Osteoblast (primary cell): ENCODE results near the gene AFAP1. TPM values are rescaled to one million over a fixed set of nuclear protein-coding genes. Genes with fewer than 3 reads are reported as not detected.

ENCODE experiments used
- DNase-seq: peaks from one replicate; pipeline ENCODE4 v3.0.0; 2011; ENCODE audit warnings: low spot score, mixed read lengths; ENCODE audit not compliant: insufficient read length; ENCODE audit errors: missing footprints
- H2AFZ ChIP-seq: 2 replicates; pipeline ENCODE4 v1.6.0; 2011; ENCODE audit warnings: mild to moderate bottlenecking, low read length
- H3K27ac ChIP-seq: 2 replicates; pipeline ENCODE4 v1.5.1; 2011; ENCODE audit warnings: mild to moderate bottlenecking, low read depth, low read length, moderate library complexity
- H3K27me3 ChIP-seq: 2 replicates; pipeline ENCODE4 v1.6.0; 2012; ENCODE audit warnings: mild to moderate bottlenecking, control low read depth, inconsistent platforms, low read length, moderate library complexity; ENCODE audit not compliant: insufficient read depth
- H3K36me3 ChIP-seq: 2 replicates; pipeline ENCODE4 v1.5.1; 2011; ENCODE audit warnings: mild to moderate bottlenecking, low read length, control low read depth, moderate library complexity; ENCODE audit not compliant: insufficient read depth
- H3K4me1 ChIP-seq: 2 replicates; pipeline ENCODE4 v1.5.1; 2011; ENCODE audit warnings: mild to moderate bottlenecking, low read length, control low read depth, moderate library complexity; ENCODE audit not compliant: insufficient read depth
- H3K4me2 ChIP-seq: 2 replicates; pipeline ENCODE4 v1.6.0; 2011; ENCODE audit warnings: mild to moderate bottlenecking, low read length; ENCODE audit not compliant: insufficient read depth
- H3K4me3 ChIP-seq: fragments of 200-600 bp; sonication (generic); 3 replicates; pipeline ENCODE4 v1.5.1; 2012; ENCODE audit warnings: mild to moderate bottlenecking, low read length, inconsistent platforms; ENCODE audit not compliant: insufficient read depth
- H3K79me2 ChIP-seq: 2 replicates; pipeline ENCODE4 v1.6.0; 2012; ENCODE audit warnings: mild to moderate bottlenecking, low read length, control low read depth, inconsistent platforms; ENCODE audit not compliant: insufficient read depth
- H3K9me3 ChIP-seq: 2 replicates; pipeline ENCODE4 v1.5.1; 2011; ENCODE audit warnings: low read depth, low read length, control low read depth
- H4K20me1 ChIP-seq: 2 replicates; pipeline ENCODE4 v1.6.0; 2012; ENCODE audit warnings: mild to moderate bottlenecking, low read length, control low read depth; ENCODE audit not compliant: insufficient read depth
- total RNA-seq: library from RNA; depleted of rRNA; stranded (reverse); fragments of >200 nt; gene quantifications from 2 replicates; pipeline ENCODE4 v1.2.3, GENCODE V29; 2012
- TF ChIP-seq, protein P1 (sequence below): IDR thresholded peaks from 2 replicates; pipeline ENCODE4 v1.5.1; 2011; ENCODE audit warnings: mild to moderate bottlenecking, low read depth, low read length, moderate library complexity; ENCODE audit errors: extremely low read depth

Gene AFAP1
- total RNA-seq, 1 donor, result 101 TPM

DNA sequence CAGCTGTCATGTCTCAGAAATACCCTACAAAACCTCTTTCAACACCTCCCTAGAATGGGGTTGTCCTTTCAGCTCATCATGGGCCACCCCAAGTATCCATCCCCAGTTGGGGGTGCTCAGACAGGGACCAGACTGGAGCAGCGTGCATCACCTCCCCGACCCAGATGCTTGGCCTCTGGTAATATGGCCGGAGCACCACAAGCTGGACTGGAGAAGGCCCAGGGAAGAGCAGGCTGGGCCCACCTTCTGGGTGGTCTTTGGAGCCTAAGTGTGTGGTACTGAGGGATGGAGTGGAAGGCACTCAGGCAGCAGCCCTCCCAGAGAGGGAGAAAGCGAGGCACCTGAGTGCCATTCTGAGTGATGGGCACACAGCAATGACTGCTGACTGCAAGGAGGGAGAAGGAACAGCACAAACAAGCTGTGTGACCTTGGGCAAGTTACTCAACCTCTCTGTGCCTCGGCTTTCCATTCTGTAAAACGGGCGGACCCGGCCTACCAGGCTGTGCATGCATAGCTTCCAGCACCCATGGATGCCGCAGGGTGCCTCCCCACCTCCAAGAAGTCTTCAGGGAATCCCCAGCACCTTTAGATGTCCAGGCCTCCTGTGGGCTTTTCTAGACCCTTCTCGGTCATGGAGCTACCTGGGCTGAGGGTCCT lies 228.2 kb downstream of the AFAP1 start:
- H3K27ac ChIP-seq, result no peak overlapping the region
- no peaks in the 10 kb centered on the region for H3K79me2 ChIP-seq
- no peaks in the 10 kb centered on the region for H4K20me1 ChIP-seq
- no peaks in the 10 kb centered on the region for H3K27me3 ChIP-seq
- no peaks in the 10 kb centered on the region for H3K9me3 ChIP-seq
- no peaks in the 10 kb centered on the region for H3K36me3 ChIP-seq
- no peak overlapping the region for H2AFZ ChIP-seq
- no peak overlapping the region for H3K4me2 ChIP-seq
- DNase-seq, result no peak
- H3K4me3 ChIP-seq, result no peak overlapping the region
- TF ChIP-seq, protein P1, sequence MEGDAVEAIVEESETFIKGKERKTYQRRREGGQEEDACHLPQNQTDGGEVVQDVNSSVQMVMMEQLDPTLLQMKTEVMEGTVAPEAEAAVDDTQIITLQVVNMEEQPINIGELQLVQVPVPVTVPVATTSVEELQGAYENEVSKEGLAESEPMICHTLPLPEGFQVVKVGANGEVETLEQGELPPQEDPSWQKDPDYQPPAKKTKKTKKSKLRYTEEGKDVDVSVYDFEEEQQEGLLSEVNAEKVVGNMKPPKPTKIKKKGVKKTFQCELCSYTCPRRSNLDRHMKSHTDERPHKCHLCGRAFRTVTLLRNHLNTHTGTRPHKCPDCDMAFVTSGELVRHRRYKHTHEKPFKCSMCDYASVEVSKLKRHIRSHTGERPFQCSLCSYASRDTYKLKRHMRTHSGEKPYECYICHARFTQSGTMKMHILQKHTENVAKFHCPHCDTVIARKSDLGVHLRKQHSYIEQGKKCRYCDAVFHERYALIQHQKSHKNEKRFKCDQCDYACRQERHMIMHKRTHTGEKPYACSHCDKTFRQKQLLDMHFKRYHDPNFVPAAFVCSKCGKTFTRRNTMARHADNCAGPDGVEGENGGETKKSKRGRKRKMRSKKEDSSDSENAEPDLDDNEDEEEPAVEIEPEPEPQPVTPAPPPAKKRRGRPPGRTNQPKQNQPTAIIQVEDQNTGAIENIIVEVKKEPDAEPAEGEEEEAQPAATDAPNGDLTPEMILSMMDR, result no peak
- H3K4me1 ChIP-seq, result no peaks in the 10 kb centered on the region

- Histone ChIP-seq H3K4me1 (no peaks in the 10 kb centered on the region), H3K36me3 (no peaks in the 10 kb centered on the region), H3K4me3 (no peak overlapping the region), H3K79me2 (no peaks in the 10 kb centered on the region), H3K4me2 (no peak overlapping the region), H2AFZ (no peak overlapping the region), H4K20me1 (no peaks in the 10 kb centered on the region), H3K9me3 (no peaks in the 10 kb centered on the region), H3K27me3 (no peaks in the 10 kb centered on the region), H3K27ac (no peak overlapping the region)
- no peak for DNase-seq
- TF ChIP-seq, protein P1, result no peak
Measured at GRCh38 chr4:7710576-7711306, 228.9 kb downstream of the AFAP1 start.

DNA sequence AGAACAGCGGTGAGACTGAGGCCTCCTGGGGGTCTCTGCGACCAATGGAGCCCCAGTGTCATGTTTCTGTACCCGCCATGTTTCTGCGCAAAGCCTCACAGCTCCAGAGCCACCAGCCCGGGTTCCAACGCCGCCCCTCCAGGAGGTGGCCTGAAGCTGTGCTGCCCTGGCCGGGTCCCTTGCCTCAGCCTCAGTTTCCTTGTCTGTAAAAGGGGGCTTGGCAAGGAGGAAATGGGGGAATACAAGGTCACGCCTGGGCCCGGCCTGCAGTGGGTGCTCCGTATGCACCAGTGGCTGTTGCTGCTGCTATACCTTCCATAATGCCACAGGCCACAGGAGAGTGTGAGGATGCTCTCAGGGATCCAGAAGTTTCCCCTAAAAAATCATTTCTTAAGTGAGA lies 229.5 kb downstream of the AFAP1 start:
- H3K27me3 ChIP-seq, result no peaks in the 10 kb centered on the region
- no peaks in the 10 kb centered on the region for H4K20me1 ChIP-seq
- TF ChIP-seq, protein P1, result no peak
- H3K4me1 ChIP-seq, result no peaks in the 10 kb centered on the region
- H3K36me3 ChIP-seq, result no peaks in the 10 kb centered on the region
- no peaks in the 10 kb centered on the region for H3K9me3 ChIP-seq
- no peak overlapping the region for H3K4me3 ChIP-seq
- DNase-seq, result no peak
- H3K27ac ChIP-seq, result no peak overlapping the region
- no peaks in the 10 kb centered on the region for H3K79me2 ChIP-seq
- no peak overlapping the region for H3K4me2 ChIP-seq
- H2AFZ ChIP-seq, result no peak overlapping the region

DNA sequence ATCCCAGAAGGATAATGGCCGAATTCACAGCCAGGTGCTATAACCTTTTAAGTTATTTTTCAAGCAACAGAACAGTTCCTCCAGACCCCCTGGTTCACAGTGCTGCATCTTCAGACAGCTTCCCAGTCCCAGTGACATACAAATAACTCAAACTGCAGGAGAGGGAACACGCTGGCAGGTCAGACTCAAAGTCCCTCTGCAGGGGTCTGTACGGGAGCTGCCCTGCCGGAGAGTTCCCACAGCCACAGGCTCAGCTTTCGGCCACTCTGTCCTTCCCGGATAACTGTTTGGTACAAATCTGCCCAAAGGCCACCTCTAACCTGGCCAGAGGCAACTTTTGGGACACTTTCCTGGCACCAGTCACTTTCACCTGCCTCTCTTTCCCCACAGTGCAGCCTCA lies 230.2 kb downstream of the AFAP1 start:
- TF ChIP-seq, protein P1, result no peak
- Histone ChIP-seq H4K20me1 (no peaks in the 10 kb centered on the region), H3K9me3 (no peaks in the 10 kb centered on the region), H3K79me2 (no peaks in the 10 kb centered on the region), H3K27ac (no peak overlapping the region), H2AFZ (no peak overlapping the region), H3K4me2 (no peak overlapping the region), H3K36me3 (no peaks in the 10 kb centered on the region), H3K4me3 (no peak overlapping the region), H3K27me3 (no peaks in the 10 kb centered on the region), H3K4me1 (no peaks in the 10 kb centered on the region)
- DNase-seq, result no peak
